ENCODE measurements around the gene DBT.

- TF ChIP-seq CTCF (optimal IDR thresholded peaks at IDR 0.05 in 1 of 3, IDR thresholded peaks at IDR 0.05 in 1 of 3, conservative IDR thresholded peaks at IDR 0.05 in 1 of 3; ENCODE audit: extremely low read depth in 1 of 3, insufficient read depth in 2 of 3, low read length in 3 of 3) (no peak), EZH2 (IDR thresholded peaks at IDR 0.05; ENCODE audit: low read length) (no peak)
Observed at GRCh38 chr1:100164216-100164615, 85.4 kb downstream of the DBT start.

Measured in keratinocyte (primary cell).